Activated naive CD4-positive, alpha-beta T cell treated with anti-CD3 and anti-CD28 coated beads, Interleukin-2, amount 10 ng/mL, durations not matched to agents 7 days and 5 days (primary cell): ENCODE results near the gene SMIM5.
A peak's percentile ranks its signal among the peaks of the same experiment; 100 is the strongest.

ENCODE experiments used
- CTCF ChIA-PET: fragments of 350-600 bp; sonication (Branson Sonifier 250); formaldehyde crosslinking; loops from one replicate; lab custom pipeline; 2021; ENCODE audit warnings: antibody characterized with exemption; lab: Charles Lee
- DNase-seq: peaks from one replicate; pipeline ENCODE4 v3.0.0-alpha.2; 2020
- H3K27ac Mint-ChIP-seq: one replicate; pipeline ENCODE4 v1.8.0; 2021; ENCODE audit warnings: mild to moderate bottlenecking, moderate library complexity, mixed read lengths
- H3K27me3 Mint-ChIP-seq: one replicate; pipeline ENCODE4 v1.8.0; 2021; ENCODE audit warnings: mild to moderate bottlenecking, mixed read lengths
- H3K36me3 Mint-ChIP-seq: one replicate; pipeline ENCODE4 v1.8.0; 2021; ENCODE audit warnings: mixed read lengths
- H3K4me1 Mint-ChIP-seq: one replicate; pipeline ENCODE4 v1.8.0; 2021; ENCODE audit warnings: mixed read lengths
- H3K4me3 Mint-ChIP-seq: one replicate; pipeline ENCODE4 v1.8.0; 2021; ENCODE audit warnings: mild to moderate bottlenecking, moderate library complexity, mixed read lengths
- H3K9me3 Mint-ChIP-seq: one replicate; pipeline ENCODE4 v1.8.0; 2021; ENCODE audit warnings: mixed read lengths

SMIM5 gene

DNA sequence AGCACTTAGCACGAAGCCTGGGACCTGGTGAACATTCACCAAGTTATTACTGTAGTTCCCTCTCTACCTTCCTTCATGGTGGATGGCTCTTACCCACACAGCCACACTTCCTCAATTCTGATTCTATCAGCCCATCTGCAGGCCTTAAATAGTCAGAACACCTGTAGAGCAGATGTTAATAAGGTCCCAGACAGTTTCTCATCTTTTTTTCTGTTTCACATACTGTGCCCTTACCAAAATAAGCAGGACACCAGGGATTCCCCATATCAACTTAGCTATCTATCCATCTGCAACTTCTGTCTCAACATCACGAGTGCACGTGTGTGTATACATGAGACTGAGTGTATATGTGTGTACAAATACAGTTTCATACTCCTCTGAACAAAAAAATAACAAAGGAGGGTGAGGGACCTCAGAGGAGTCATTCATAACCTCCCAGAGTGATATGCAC lies 30.9 kb downstream of the SMIM5 start:
- CTCF ChIA-PET, result no interaction called here
- Mint-ChIP-seq H3K27ac (no peak overlapping the region), H3K4me3 (no peak overlapping the region), H3K36me3 (peaks cover 13% of the 10 kb centered on the region), H3K27me3 (no peaks in the 10 kb centered on the region), H3K9me3 (no peaks in the 10 kb centered on the region), H3K4me1 (peaks cover 12% of the 10 kb centered on the region)
- DNase-seq, result no peak

DNA sequence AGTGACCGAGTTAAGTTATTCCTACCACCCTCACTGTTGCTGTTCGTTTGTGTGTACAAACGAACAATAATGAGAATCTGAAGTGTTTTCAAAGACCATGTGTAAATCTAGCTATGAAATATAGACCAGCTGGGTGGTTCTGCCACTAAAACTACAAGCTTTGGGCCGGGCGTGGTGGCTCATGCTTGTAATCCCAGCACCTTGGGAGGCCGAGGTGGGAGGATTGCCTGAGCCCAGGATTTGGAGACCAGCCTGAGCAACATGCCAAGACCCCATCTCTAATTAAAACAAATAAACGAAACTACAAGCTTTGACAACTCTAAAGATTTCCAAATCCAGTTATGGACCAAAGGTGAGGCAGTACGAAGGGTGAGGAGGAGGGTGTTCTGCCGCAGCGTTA lies 32.7 kb downstream of the SMIM5 start:
- H3K9me3 Mint-ChIP-seq, result no peaks in the 10 kb centered on the region
- CTCF ChIA-PET, result interaction anchor here (0.7 to 2.2 kb wide), 9 partner anchors 9 to 253 kb away, joined by 3 to 10 read pairs (median 4); partner anchors contain the start of gene SMIM5
- H3K4me3 Mint-ChIP-seq, result no peak overlapping the region
- no peaks in the 10 kb centered on the region for H3K27me3 Mint-ChIP-seq
- no peak for DNase-seq
- H3K36me3 Mint-ChIP-seq, result peaks cover 22% of the 10 kb centered on the region
- H3K27ac Mint-ChIP-seq, result peak overlapping the region; percentile 80
- peaks cover 23% of the 10 kb centered on the region for H3K4me1 Mint-ChIP-seq

- Mint-ChIP-seq H3K9me3 (no peaks in the 10 kb centered on the region), H3K4me1 (peaks cover 23% of the 10 kb centered on the region), H3K27ac (peak within 1 kb of the TSS; percentile 80), H3K27me3 (no peaks in the 10 kb centered on the region), H3K4me3 (no peak within 1 kb of the TSS), H3K36me3 (peaks cover 28% of the 10 kb centered on the region)
- CTCF ChIA-PET, result interaction anchor here (1.0 to 2.2 kb wide), 6 partner anchors 8 to 85 kb away, joined by 3 to 10 read pairs (median 4); partner anchors contain the start of gene SMIM5
- DNase-seq, result peak; percentile 99
These were observed 33.9 kb downstream of the SMIM5 start, which contains the start of the genes RECQL5 and SAP30BP for GRCh38 chr17:75666959-75667790. Gene RECQL5 (minus strand): TSS chr17:75667154. CDS start chr17:75666557, 597 bp downstream. Gene SAP30BP (plus strand): TSS chr17:75667338. CDS start chr17:75667373, 35 bp downstream.

DNA sequence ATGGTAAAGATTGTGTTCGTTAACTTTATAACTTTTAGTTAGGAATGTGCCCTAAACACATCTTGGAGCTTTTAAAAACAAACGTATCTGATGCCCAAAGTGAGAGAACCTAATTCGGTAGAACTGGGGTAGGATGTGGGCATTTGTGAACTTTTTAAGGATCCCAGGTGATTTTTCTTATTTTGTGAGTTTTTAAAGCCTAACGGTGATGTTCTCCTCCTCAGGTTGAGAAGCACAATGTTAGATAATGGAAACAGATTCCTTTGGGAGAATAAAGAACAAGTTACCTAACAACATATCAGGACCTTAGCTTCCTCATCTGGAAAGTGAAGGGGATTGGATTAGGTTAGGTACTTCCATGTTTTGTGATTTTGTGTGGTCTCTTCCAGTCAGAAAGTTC lies 34.6 kb downstream of the SMIM5 start:
- H3K4me3 Mint-ChIP-seq, result no peak overlapping the region
- H3K9me3 Mint-ChIP-seq, result no peaks in the 10 kb centered on the region
- peaks cover 23% of the 10 kb centered on the region for H3K4me1 Mint-ChIP-seq
- CTCF ChIA-PET, result interaction anchor here (1.9 to 2.2 kb wide), 2 partner anchors 35 to 82 kb away, joined by 4 to 10 read pairs; partner anchors contain the start of gene SMIM5
- no peak for DNase-seq
- no peaks in the 10 kb centered on the region for H3K27me3 Mint-ChIP-seq
- peaks cover 29% of the 10 kb centered on the region for H3K36me3 Mint-ChIP-seq
- no peak overlapping the region for H3K27ac Mint-ChIP-seq

DNA sequence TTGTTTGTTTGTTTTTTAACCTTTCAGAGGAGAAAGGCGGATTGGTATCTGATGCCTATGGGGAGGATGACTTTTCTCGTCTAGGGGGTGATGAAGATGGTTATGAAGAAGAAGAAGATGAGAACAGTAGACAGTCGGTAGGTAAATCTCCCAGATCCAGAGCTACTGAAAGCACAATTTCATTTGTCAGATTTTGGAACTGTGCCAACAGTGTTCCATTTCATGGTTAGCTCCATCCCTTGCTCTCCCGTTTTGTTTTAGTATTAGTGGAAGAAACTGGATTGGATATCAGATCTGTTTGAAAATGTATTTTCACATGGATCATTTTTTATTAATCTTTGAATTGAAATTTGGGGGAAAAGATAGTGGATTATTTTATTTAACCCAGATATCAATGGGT lies 35.3 kb downstream of the SMIM5 start:
- Mint-ChIP-seq H3K27ac (peak overlapping the region; percentile 64), H3K36me3 (peaks cover 31% of the 10 kb centered on the region), H3K4me1 (peaks cover 23% of the 10 kb centered on the region), H3K27me3 (no peaks in the 10 kb centered on the region), H3K9me3 (no peaks in the 10 kb centered on the region), H3K4me3 (no peak overlapping the region)
- no peak for DNase-seq
- CTCF ChIA-PET, result interaction anchor here (0.9 to 1.9 kb wide), 2 partner anchors 80 to 81 kb away, joined by 3 to 4 read pairs; no protein-coding TSS in a partner anchor

- H3K27me3 Mint-ChIP-seq, result no peaks in the 10 kb centered on the region
- no peaks in the 10 kb centered on the region for H3K9me3 Mint-ChIP-seq
- DNase-seq, result no peak
- H3K36me3 Mint-ChIP-seq, result peaks cover 34% of the 10 kb centered on the region
- H3K4me1 Mint-ChIP-seq, result peaks cover 25% of the 10 kb centered on the region
- H3K4me3 Mint-ChIP-seq, result no peak overlapping the region
- H3K27ac Mint-ChIP-seq, result no peak overlapping the region
- CTCF ChIA-PET, result interaction anchor here (0.5 to 8.2 kb wide), 6 partner anchors 19 to 354 kb away, joined by 3 to 209 read pairs (median 5); partner anchors contain the start of gene SMIM5
These were observed 37.6 kb downstream of the SMIM5 start for GRCh38 chr17:75670868-75671267.

DNA sequence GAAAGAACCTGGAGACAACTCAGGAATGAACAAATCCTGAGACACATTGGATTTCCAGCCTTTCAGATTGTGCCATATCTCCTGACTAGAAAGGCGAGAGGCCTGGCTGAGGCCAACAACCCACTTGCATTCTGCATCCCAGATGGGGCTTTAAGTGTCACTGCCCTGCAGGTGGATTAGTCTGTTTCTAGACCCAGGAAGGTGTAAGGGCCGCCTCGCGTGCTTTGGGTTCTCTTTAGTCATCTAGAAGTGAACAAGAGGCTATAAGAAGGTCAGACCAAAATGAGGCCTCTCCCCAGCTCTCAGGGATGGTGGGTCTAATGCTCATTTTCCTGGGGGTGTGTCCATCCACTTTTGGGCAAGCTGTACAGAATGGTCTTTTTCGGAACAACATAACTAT lies 38.8 kb downstream of the SMIM5 start:
- Mint-ChIP-seq H3K27ac (no peak overlapping the region), H3K9me3 (no peaks in the 10 kb centered on the region), H3K27me3 (no peaks in the 10 kb centered on the region), H3K36me3 (peaks cover 37% of the 10 kb centered on the region), H3K4me3 (no peak overlapping the region), H3K4me1 (peaks cover 25% of the 10 kb centered on the region)
- DNase-seq, result no peak
- CTCF ChIA-PET, result interaction anchor here (1.0 to 8.2 kb wide), 5 partner anchors 22 to 77 kb away, joined by 3 to 209 read pairs (median 6); partner anchors contain the start of gene SMIM5

GRCh38 chr17:75673487-75673886 lies 40.3 kb downstream of the SMIM5 start:
- H3K4me1 Mint-ChIP-seq, result peaks cover 20% of the 10 kb centered on the region
- H3K9me3 Mint-ChIP-seq, result no peaks in the 10 kb centered on the region
- CTCF ChIA-PET, result interaction anchor here (1.2 to 8.2 kb wide), 7 partner anchors 10 to 76 kb away, joined by 3 to 209 read pairs (median 10); partner anchors contain the start of gene SMIM5
- no peaks in the 10 kb centered on the region for H3K27me3 Mint-ChIP-seq
- H3K36me3 Mint-ChIP-seq, result peaks cover 38% of the 10 kb centered on the region
- no peak overlapping the region for H3K4me3 Mint-ChIP-seq
- DNase-seq, result no peak
- H3K27ac Mint-ChIP-seq, result no peak overlapping the region

DNA sequence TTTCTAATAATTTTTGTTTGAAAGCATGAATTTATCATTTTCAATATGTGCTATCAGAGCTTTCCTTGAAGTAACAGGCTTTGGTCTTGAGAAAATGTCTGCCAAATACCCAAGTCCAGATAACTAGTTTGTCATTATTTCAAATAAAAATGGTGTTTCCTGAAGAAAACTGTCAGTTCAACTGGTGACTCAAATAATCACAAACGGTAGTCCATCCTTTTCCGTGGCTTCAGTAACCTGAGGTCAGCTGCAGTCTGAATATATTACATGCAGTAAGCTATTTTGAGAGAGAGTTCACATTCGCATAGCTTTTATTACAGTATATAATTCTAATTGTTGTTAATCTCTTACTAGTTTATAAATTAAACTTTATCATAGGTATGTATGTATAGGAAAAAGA lies 43.2 kb downstream of the SMIM5 start:
- Mint-ChIP-seq H3K4me1 (peaks cover 4% of the 10 kb centered on the region), H3K36me3 (peaks cover 21% of the 10 kb centered on the region)
- CTCF ChIA-PET, result interaction anchor here (0.8 to 8.2 kb wide), 4 partner anchors 11 to 73 kb away, joined by 3 to 209 read pairs (median 10); partner anchors contain the start of gene SMIM5

GRCh38 chr17:75679706-75680211 lies 46.5 kb downstream of the SMIM5 start:
- Mint-ChIP-seq H3K9me3 (no peaks in the 10 kb centered on the region), H3K4me3 (no peak overlapping the region), H3K27ac (no peak overlapping the region), H3K36me3 (peaks cover 11% of the 10 kb centered on the region), H3K4me1 (peaks cover 3% of the 10 kb centered on the region), H3K27me3 (no peaks in the 10 kb centered on the region)
- no peak for DNase-seq
- CTCF ChIA-PET, result interaction anchor here (0.8 to 3.0 kb wide), 6 partner anchors 41 to 74 kb away, joined by 3 to 14 read pairs (median 4); partner anchors contain the start of gene SMIM5

More for the DNA sequence above, 43.2 kb downstream of the SMIM5 start:
- no peak overlapping the region for H3K4me3 Mint-ChIP-seq
- H3K27ac Mint-ChIP-seq, result no peak overlapping the region
- no peak for DNase-seq
- no peaks in the 10 kb centered on the region for H3K27me3 Mint-ChIP-seq
- H3K9me3 Mint-ChIP-seq, result no peaks in the 10 kb centered on the region

GRCh38 chr17:75680431-75680830 lies 47.2 kb downstream of the SMIM5 start:
- H3K36me3 Mint-ChIP-seq, result peaks cover 11% of the 10 kb centered on the region
- H3K4me1 Mint-ChIP-seq, result no peaks in the 10 kb centered on the region
- H3K4me3 Mint-ChIP-seq, result no peak overlapping the region
- CTCF ChIA-PET, result interaction anchor here (1.0 to 3.0 kb wide), 4 partner anchors 47 to 73 kb away, joined by 4 to 14 read pairs (median 7); partner anchors contain the start of gene SMIM5
- no peak overlapping the region for H3K27ac Mint-ChIP-seq
- DNase-seq, result no peak
- no peaks in the 10 kb centered on the region for H3K27me3 Mint-ChIP-seq
- H3K9me3 Mint-ChIP-seq, result no peaks in the 10 kb centered on the region

GRCh38 chr17:75681289-75681688 lies 48.1 kb downstream of the SMIM5 start:
- no peak for DNase-seq
- Mint-ChIP-seq H3K27ac (no peak overlapping the region), H3K4me3 (no peak overlapping the region), H3K9me3 (no peaks in the 10 kb centered on the region), H3K27me3 (no peaks in the 10 kb centered on the region), H3K4me1 (peaks cover 3% of the 10 kb centered on the region), H3K36me3 (peaks cover 10% of the 10 kb centered on the region)
- CTCF ChIA-PET, result interaction anchor here (0.6 to 3.0 kb wide), 3 partner anchors 65 to 72 kb away, joined by 3 to 14 read pairs (median 4); no protein-coding TSS in a partner anchor

DNA sequence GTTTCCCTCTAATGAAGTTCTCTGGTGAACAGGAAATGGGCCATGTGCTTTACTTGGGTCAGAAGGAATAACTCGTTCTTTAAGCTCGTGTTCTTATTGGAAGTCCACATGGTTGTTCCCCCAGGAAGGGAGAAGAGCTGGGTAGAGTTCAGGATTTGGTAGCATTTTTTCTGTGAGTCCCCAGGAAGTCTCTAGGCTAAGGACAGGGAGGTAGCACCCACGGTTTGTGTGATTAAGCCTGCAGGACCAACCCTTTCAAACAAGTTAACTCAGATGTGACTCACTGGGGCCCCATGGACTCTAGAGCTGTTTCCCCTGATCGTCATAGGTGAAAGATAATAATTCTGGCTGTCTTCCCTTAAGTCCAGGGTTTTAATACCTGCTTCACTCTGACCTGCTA lies 50.3 kb downstream of the SMIM5 start:
- H3K27ac Mint-ChIP-seq, result no peak overlapping the region
- no peaks in the 10 kb centered on the region for H3K9me3 Mint-ChIP-seq
- no peaks in the 10 kb centered on the region for H3K27me3 Mint-ChIP-seq
- CTCF ChIA-PET, result interaction anchor here (1.2 to 13.3 kb wide), 5 partner anchors 10 to 70 kb away, joined by 3 to 86 read pairs (median 5); partner anchors contain the start of gene SMIM5
- no peak overlapping the region for H3K4me3 Mint-ChIP-seq
- peaks cover 13% of the 10 kb centered on the region for H3K36me3 Mint-ChIP-seq
- DNase-seq, result no peak
- peaks cover 20% of the 10 kb centered on the region for H3K4me1 Mint-ChIP-seq
